ENCODE data around the gene NUP62.

NUP62 gene

GRCh38 chr19:49913720-49914119 lies 15.6 kb downstream of the NUP62 start:
- TF ChIP-seq CTCF (IDR thresholded peaks at IDR 0.05), result no peak
- no peak for DNase-seq (ENCODE audit: low spot score)
- H3K27ac ChIP-seq, result no peak overlapping the region

DNA sequence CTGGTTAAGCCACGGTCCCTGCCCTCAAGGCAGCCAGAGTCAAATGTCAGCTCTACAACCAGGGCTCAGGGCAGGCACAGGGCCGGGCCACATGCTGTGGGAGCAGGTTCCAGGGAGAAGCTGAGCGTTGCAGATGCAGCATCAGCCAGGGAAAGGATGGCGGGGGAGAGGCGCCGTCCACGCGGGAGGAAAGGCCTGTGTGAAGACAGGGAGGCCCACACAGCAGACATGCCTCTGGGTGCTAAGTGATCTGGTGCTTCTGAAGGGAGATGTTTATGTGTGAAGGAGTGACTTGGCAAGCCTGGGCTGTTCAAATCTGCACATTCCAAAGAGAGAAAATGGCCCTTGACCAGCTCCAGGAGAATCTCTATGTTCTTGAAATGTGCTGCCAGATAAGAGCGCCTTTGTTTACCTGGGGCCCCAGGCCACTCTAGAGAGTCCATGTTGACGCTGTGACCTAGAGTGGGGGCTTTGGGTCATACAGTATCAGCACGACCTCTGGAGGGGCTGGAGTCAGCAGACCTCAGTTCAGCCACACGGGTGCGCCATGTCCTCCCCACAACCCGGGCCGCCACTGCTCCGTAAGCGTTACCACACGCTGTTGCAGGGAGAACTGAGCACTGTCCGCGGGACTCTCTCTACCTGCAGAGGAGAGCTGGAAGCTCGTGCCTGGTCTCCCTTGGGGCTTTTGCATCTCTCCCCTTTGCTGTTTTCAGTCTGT lies 16.2 kb downstream of the NUP62 start:
- Histone ChIP-seq H3K4me3 (no peak overlapping the region), H3K27ac (no peak overlapping the region)
- no peak for TF ChIP-seq CTCF (IDR thresholded peaks at IDR 0.05)
- DNase-seq (ENCODE audit: low spot score), result no peak

More at GRCh38 chr19:49913720-49914119, 15.6 kb downstream of the NUP62 start:
- H3K4me3 ChIP-seq, result no peak overlapping the region

- no peak for TF ChIP-seq CTCF (IDR thresholded peaks at IDR 0.05)
- H3K4me3 ChIP-seq, result no peak overlapping the region
- no peak for DNase-seq (ENCODE audit: low spot score)
- peak overlapping the region; percentile 17 to 54 for H3K27ac ChIP-seq
These were observed 17.7 kb downstream of the NUP62 start for GRCh38 chr19:49911381-49912145.

DNA sequence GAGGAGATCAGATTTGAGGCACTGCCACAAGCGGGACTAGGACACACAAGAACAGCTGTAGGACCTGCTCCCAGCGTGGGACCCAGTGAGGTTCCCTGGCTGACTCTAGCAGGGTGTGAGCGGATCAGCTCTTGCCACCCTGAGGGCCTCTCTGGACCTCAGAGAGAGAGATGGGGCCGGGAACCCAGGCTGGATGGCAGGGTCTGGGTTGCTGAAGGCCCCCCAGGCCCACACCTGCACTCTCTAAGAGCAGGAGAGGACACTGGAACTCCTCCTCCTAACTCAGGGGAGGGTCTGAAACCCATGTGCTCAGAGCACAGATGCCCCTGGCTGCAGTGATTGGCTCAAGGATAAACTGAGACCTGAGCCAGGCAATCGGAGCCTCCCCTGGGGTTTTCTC lies 19.1 kb downstream of the NUP62 start:
- DNase-seq (ENCODE audit: low spot score), result no peak
- peak overlapping the region in 1 of 2 donors; percentile 11 for H3K27ac ChIP-seq
- no peak for TF ChIP-seq CTCF (IDR thresholded peaks at IDR 0.05)

GRCh38 chr19:49908480-49909420 lies 20.6 kb downstream of the NUP62 start:
- Histone ChIP-seq H3K27ac (no peak overlapping the region), H3K4me3 (no peak overlapping the region)
- TF ChIP-seq CTCF (IDR thresholded peaks at IDR 0.05), result no peak
- no peak for DNase-seq (ENCODE audit: low spot score)

More for the DNA sequence above, 19.1 kb downstream of the NUP62 start:
- H3K4me3 ChIP-seq, result no peak overlapping the region

GRCh38 chr19:49907745-49908446 lies 21.4 kb downstream of the NUP62 start:
- DNase-seq (ENCODE audit: low spot score), result no peak
- no peak overlapping the region for H3K27ac ChIP-seq
- no peak overlapping the region for H3K4me3 ChIP-seq
- no peak for TF ChIP-seq CTCF (IDR thresholded peaks at IDR 0.05)
